IMR-90 (cell line): ENCODE data around the gene P2RY2. TPM values are rescaled to one million over a fixed set of nuclear protein-coding genes. Genes with fewer than 3 reads are reported as not detected.

ENCODE experiments used
- ATAC-seq: fragments of 200-7000 bp; cut with Tn5 transposase; 2 replicates; pipeline ENCODE4 v1.9.1; 2020; ENCODE audit warnings: low read depth, mild to moderate bottlenecking, moderate library complexity
- BruUV-seq: library from RNA; stranded (reverse); fragments of 400-500 nt; replicated peaks from 2 replicates; lab custom pipeline; 2021; lab: Mats Ljungman, UMichigan
- CTCF ChIA-PET: fragments of 300-600 bp; formaldehyde crosslinking; extraction: SDS; loops from one replicate; lab custom pipeline; 2021; ENCODE audit warnings: antibody characterized with exemption; lab: Yijun Ruan, JAX
- POLR2A ChIA-PET: fragments of 300-600 bp; sonication (Branson Sonifier 250); formaldehyde crosslinking; loops from one replicate; lab custom pipeline; 2022; ENCODE audit warnings: antibody characterized with exemption; ENCODE audit not compliant: unreplicated experiment; lab: Charles Lee
- DNase-seq: peaks from one replicate; pipeline ENCODE4 v3.0.0; 2013
- H2AFZ ChIP-seq: replicated peaks from 2 replicates; pipeline ENCODE3; 2013; ENCODE audit warnings: low read length, mild to moderate bottlenecking; ENCODE audit not compliant: poor library complexity
- H2AK5ac ChIP-seq: 2 replicates; pipeline ENCODE4 v1.6.1; 2013; ENCODE audit warnings: low read depth, low read length, inconsistent platforms
- H2AK9ac ChIP-seq: replicated peaks from 2 replicates; pipeline ENCODE3; 2013; ENCODE audit warnings: mild to moderate bottlenecking, low read depth, low read length, moderate library complexity; ENCODE audit not compliant: poor library complexity
- H2BK120ac ChIP-seq: 2 replicates; pipeline ENCODE4 v1.6.1; 2013; ENCODE audit warnings: low read depth, low read length, inconsistent platforms
- H2BK15ac ChIP-seq: 3 replicates; pipeline ENCODE4 v1.6.1; 2013; ENCODE audit warnings: low read depth, low read length, inconsistent platforms
- H2BK20ac ChIP-seq: 2 replicates; pipeline ENCODE4 v1.6.1; 2013; ENCODE audit warnings: low read depth, mild to moderate bottlenecking, inconsistent platforms, low read length, moderate library complexity
- H2BK5ac ChIP-seq: 2 replicates; pipeline ENCODE4 v1.6.1; 2013; ENCODE audit warnings: mild to moderate bottlenecking, low read depth, low read length, inconsistent platforms; ENCODE audit not compliant: poor library complexity, severe bottlenecking
- H3K14ac ChIP-seq: replicated peaks from 2 replicates; pipeline ENCODE4 v1.6.1; 2013; ENCODE audit warnings: low read depth, low read length, inconsistent platforms
- H3K18ac ChIP-seq: 2 replicates; pipeline ENCODE4 v1.6.1; 2013; ENCODE audit warnings: low read depth, low read length, control low read depth
- H3K23ac ChIP-seq: 2 replicates; pipeline ENCODE4 v1.6.1; 2013; ENCODE audit warnings: low read depth, low read length, inconsistent platforms
- H3K27ac ChIP-seq: 2 replicates; pipeline ENCODE4 v1.5.1; 2013; ENCODE audit warnings: mild to moderate bottlenecking, control low read depth, low read length; ENCODE audit not compliant: insufficient read depth
- H3K27me3 ChIP-seq: 2 replicates; pipeline ENCODE4 v1.6.1; 2013; ENCODE audit warnings: low read length; ENCODE audit not compliant: control insufficient read depth, insufficient read depth
- H3K36me3 ChIP-seq: 2 replicates; pipeline ENCODE4 v1.6.1; 2013; ENCODE audit warnings: low read length, mixed read lengths; ENCODE audit not compliant: control insufficient read depth, insufficient read depth
- H3K4ac ChIP-seq: 2 replicates; pipeline ENCODE4 v1.6.1; 2013; ENCODE audit warnings: low read depth, low read length, inconsistent platforms
- H3K4me1 ChIP-seq: 2 replicates; pipeline ENCODE4 v1.6.1; 2013; ENCODE audit warnings: low read length, mixed read lengths; ENCODE audit not compliant: control insufficient read depth, insufficient read depth
- H3K4me2 ChIP-seq: 2 replicates; pipeline ENCODE4 v1.6.1; 2013; ENCODE audit warnings: low read depth, mild to moderate bottlenecking, control low read depth, low read length, moderate library complexity
- H3K4me3 ChIP-seq: 2 replicates; pipeline ENCODE4 v1.5.1; 2013; ENCODE audit warnings: low read depth, mild to moderate bottlenecking, control low read depth, low read length, moderate library complexity; ENCODE audit not compliant: insufficient read depth
- H3K56ac ChIP-seq: 2 replicates; pipeline ENCODE4 v1.6.1; 2013; ENCODE audit warnings: low read length, inconsistent platforms; ENCODE audit not compliant: insufficient read depth; ENCODE audit errors: extremely low read depth
- H3K79me1 ChIP-seq, 2 experiments: 2 replicates each; pipeline ENCODE4 v1.6.1; 2013; ENCODE audit warnings: low read length in 2 of 2, inconsistent platforms in 1 of 2, low read depth in 1 of 2
- H3K9ac ChIP-seq: 2 replicates; pipeline ENCODE4 v1.6.1; 2013; ENCODE audit warnings: low read depth, low read length, control low read depth
- H3K9me1 ChIP-seq: 2 replicates; pipeline ENCODE4 v1.6.1; 2013; ENCODE audit warnings: low read length, inconsistent platforms; ENCODE audit not compliant: insufficient read depth
- H3K9me3 ChIP-seq: 2 replicates; pipeline ENCODE4 v1.6.1; 2013; ENCODE audit warnings: low read length; ENCODE audit not compliant: control insufficient read depth, insufficient read depth
- H4K20me1 ChIP-seq: 2 replicates; pipeline ENCODE4 v1.6.1; 2013; ENCODE audit warnings: low read length, inconsistent platforms; ENCODE audit not compliant: insufficient read depth
- H4K5ac ChIP-seq: 2 replicates; pipeline ENCODE4 v1.6.1; 2013; ENCODE audit warnings: mild to moderate bottlenecking, low read depth, low read length, control low read depth
- H4K8ac ChIP-seq, 2 experiments: 2 replicates each; pipeline ENCODE4 v1.6.1; 2013; ENCODE audit warnings: low read depth in 2 of 2, low read length in 2 of 2, control low read depth in 1 of 2, inconsistent platforms in 1 of 2
- H4K91ac ChIP-seq: 2 replicates; pipeline ENCODE4 v1.6.1; 2013; ENCODE audit warnings: low read depth, low read length, inconsistent platforms; ENCODE audit not compliant: insufficient read depth
- BHLHE40 ChIP-seq: fragments of 150-350 bp; IDR thresholded peaks from 2 replicates; pipeline ENCODE4 v1.6.1; 2016; ENCODE audit warnings: mild to moderate bottlenecking, low read depth, low read length
- CEBPB ChIP-seq: IDR thresholded peaks from 2 replicates; pipeline ENCODE4 v1.6.1; 2012; ENCODE audit warnings: low read depth, low read length, improper control_type of control experiment
- CHD1 ChIP-seq: IDR thresholded peaks from 2 replicates; pipeline ENCODE4 v1.6.1; 2012; ENCODE audit warnings: low read depth, low read length, improper control_type of control experiment
- CTCF ChIP-seq: conservative IDR thresholded peaks from 2 replicates; pipeline ENCODE4 v1.5.1; 2012; ENCODE audit warnings: mild to moderate bottlenecking, low read depth, low read length, improper control_type of control experiment
- ELK1 ChIP-seq: fragments of 150-350 bp; IDR thresholded peaks from 2 replicates; pipeline ENCODE4 v1.6.1; 2016; ENCODE audit warnings: low read depth, mild to moderate bottlenecking, low read length, moderate library complexity, borderline replicate concordance
- FOS ChIP-seq: fragments of 150-350 bp; IDR thresholded peaks from 2 replicates; pipeline ENCODE4 v1.6.1; 2016; ENCODE audit warnings: low read depth, low read length
- MAFK ChIP-seq: IDR thresholded peaks from 2 replicates; pipeline ENCODE4 v1.6.1; 2012; ENCODE audit warnings: low read depth, low read length, improper control_type of control experiment
- MAZ ChIP-seq: IDR thresholded peaks from 2 replicates; pipeline ENCODE4 v1.6.1; 2012; ENCODE audit warnings: low read depth, mild to moderate bottlenecking, low read length, improper control_type of control experiment, moderate library complexity, borderline replicate concordance
- NFE2L2 ChIP-seq: fragments of 150-350 bp; IDR thresholded peaks from 2 replicates; pipeline ENCODE4 v1.6.1; 2016; ENCODE audit warnings: low read depth, mild to moderate bottlenecking, low read length
- RCOR1 ChIP-seq: IDR thresholded peaks from 2 replicates; pipeline ENCODE4 v1.6.1; 2012; ENCODE audit warnings: mild to moderate bottlenecking, low read length, improper control_type of control experiment; ENCODE audit not compliant: insufficient replicate concordance
- SMC3 ChIP-seq: fragments of 150-350 bp; IDR thresholded peaks from 2 replicates; pipeline ENCODE4 v1.6.1; 2016; ENCODE audit warnings: low read depth, mild to moderate bottlenecking, antibody characterized with exemption, low read length, moderate library complexity
- USF2 ChIP-seq: fragments of 150-350 bp; IDR thresholded peaks from 2 replicates; pipeline ENCODE4 v1.6.1; 2017; ENCODE audit warnings: mild to moderate bottlenecking, antibody characterized with exemption, low read length, low read depth
- WGBS, 2 experiments: methylation state at CpG; one replicate each; pipeline versions ENCODE4 v1.1.5 to v1.1.7; 2013; ENCODE audit warnings: missing lambda C conversion rate in 2 of 2; ENCODE audit not compliant: insufficient read length in 1 of 2; ENCODE audit errors: extremely low coverage in 2 of 2; 5-methylcytosine and 5-hydroxymethylcytosine counted together
- dilution Hi-C: fragments of 300-500 bp; cut with HindIII; formaldehyde crosslinking; loops from one replicate; pipeline ENCODE4 v1.14.3; 2018; ENCODE audit warnings: low sequenced_read_pairs; ENCODE audit not compliant: unreplicated experiment
- in situ Hi-C: fragments of 300-500 bp; cut with MboI; formaldehyde crosslinking; loops from 3 replicates; pipeline ENCODE4 v1.14.3; 2019; ENCODE audit warnings: low sequenced_read_pairs, inconsistent platforms, mixed read lengths
- intact Hi-C: fragments of 100-400 bp; cut with micrococcal nuclease; formaldehyde crosslinking; loops from 2 replicates; pipeline ENCODE4 v1.10.0; 2022
- polyA plus RNA-seq, 3 experiments: library from polyadenylated mRNA; depleted of rRNA; stranded (reverse); fragments of >200 nt; gene quantifications; 2 replicates each; pipeline ENCODE4 v1.2.3, GENCODE V29; 2012; ENCODE audit warnings: low replicate concordance in 1 of 3
- total RNA-seq: library from RNA; depleted of rRNA; stranded (reverse); fragments of >200 nt; gene quantifications from 2 replicates; pipeline ENCODE4 v1.2.3, GENCODE V29; 2012

The P2RY2 gene
- total and polyA plus RNA-seq, 2 of the 4 experiments (the other 2 are of a cell fraction), result not detected

- Histone ChIP-seq H4K91ac (no peak overlapping the region), H2BK15ac (no peak overlapping the region), H4K20me1 (no peaks in the 10 kb centered on the region), H2AK5ac (no peak overlapping the region), H2BK20ac (no peak overlapping the region), H3K27ac (no peak overlapping the region), H4K5ac (no peak overlapping the region), H3K56ac (no peak overlapping the region), H3K18ac (no peak overlapping the region), H3K4ac (no peak overlapping the region), H2AFZ (peak overlapping the region; percentile 6), H3K4me1 (0 out of 2 replicates have a peak, but pooled peaks cover 2% of the 10 kb centered on the region), H4K8ac (no peak overlapping the region), H3K79me1 (no peaks in the 10 kb centered on the region), H3K9me1 (no peaks in the 10 kb centered on the region; the same call in 1 of the 2 replicates), H3K14ac (no peak overlapping the region), H3K9ac (no peak overlapping the region), H2BK120ac (no peak overlapping the region), H3K23ac (no peak overlapping the region), H3K4me2 (no peak overlapping the region), H3K9me3 (no peaks in the 10 kb centered on the region), H2BK5ac (no peak overlapping the region), H3K4me3 (no peak overlapping the region), H3K27me3 (peaks cover 54% of the 10 kb centered on the region), H3K36me3 (no peaks in the 10 kb centered on the region), H2AK9ac (no peak overlapping the region)
- TF ChIP-seq USF2 (no peak), BHLHE40 (no peak), RCOR1 (no peak), NFE2L2 (no peak), SMC3 (no peak), ELK1 (no peak), MAFK (no peak), CEBPB (no peak), MAZ (no peak), CHD1 (no peak), CTCF (no peak), FOS (no peak)
- dilution Hi-C loops, result no loop called here
- ATAC-seq (no peak), DNase-seq (no peak)
- CTCF ChIA-PET, result interaction anchor here (1.5 kb wide), 1 partner anchor 23 kb away, joined by 4 read pairs; no protein-coding TSS in a partner anchor
- BruUV-seq, result no TSS peak
- in situ Hi-C loops, result no loop called here
- intact Hi-C loops, result no loop called here
- WGBS, 2 experiments, result 40% methylated on average over 2 of the region's 3 CpGs; no CpG with 5 or more reads in 1 of the 2 experiments
- POLR2A ChIA-PET, result no interaction called here
Measured at GRCh38 chr11:73265853-73266645, 48.0 kb downstream of the P2RY2 start.
